ENCODE results near the gene PRR11.
"Not testable (repeated sequence)": the region's sequence is repeated elsewhere in the genome, so short reads cannot be mapped to it uniquely, and the experiment has no call there.

Gene PRR11

GRCh38 chr17:59155439-59156177, at the start of gene PRR11:
Gene PRR11 (plus strand): TSS chr17:59155746. CDS start chr17:59169753, 14,007 bp downstream.
- peak; percentile 98 to 99 for DNase-seq

- DNase-seq: peak; percentile 14 to 26
These were observed 49.6 kb upstream of the PRR11 start for GRCh38 chr17:59105852-59106462.

- peak; percentile 94 to 95 for DNase-seq
These were observed 48.9 kb upstream of the PRR11 start, which contains the start of gene TRIM37 for GRCh38 chr17:59106463-59107305. Gene TRIM37 (minus strand): TSS chr17:59106880. CDS start chr17:59106461, 419 bp downstream.

GRCh38 chr17:59107306-59107670, 48.3 kb upstream of the PRR11 start:
- DNase-seq: peak in 1 of 2 experiments; percentile 70

- DNase-seq: no peak
These were observed 47.0 kb upstream of the PRR11 start for GRCh38 chr17:59108400-59109102.

- no peak for DNase-seq
These were observed 44.6 kb upstream of the PRR11 start for GRCh38 chr17:59110973-59111372.

- no peak for DNase-seq
These were observed 44.0 kb upstream of the PRR11 start for GRCh38 chr17:59111539-59111938.

- DNase-seq: no peak
These were observed 40.1 kb upstream of the PRR11 start for GRCh38 chr17:59115474-59115873.

- DNase-seq: no peak
These were observed 33.6 kb upstream of the PRR11 start for GRCh38 chr17:59121901-59122480.

- no peak for DNase-seq
These were observed 30.9 kb upstream of the PRR11 start for GRCh38 chr17:59124665-59125064.

GRCh38 chr17:59126809-59127417, 28.6 kb upstream of the PRR11 start:
- no peak for DNase-seq

- no peak for DNase-seq
These were observed 25.7 kb upstream of the PRR11 start for GRCh38 chr17:59129814-59130213.

GRCh38 chr17:59131131-59131530, 24.4 kb upstream of the PRR11 start:
- DNase-seq: no peak

- DNase-seq: not testable (repeated sequence)
These were observed 17.2 kb upstream of the PRR11 start for GRCh38 chr17:59138339-59138738.

- no peak for DNase-seq
These were observed 15.6 kb upstream of the PRR11 start for GRCh38 chr17:59139939-59140338.

- no peak for DNase-seq
These were observed 13.7 kb upstream of the PRR11 start for GRCh38 chr17:59141860-59142259.

GRCh38 chr17:59145571-59146096, 9.9 kb upstream of the PRR11 start:
- DNase-seq: no peak

GRCh38 chr17:59149051-59149450, 6.5 kb upstream of the PRR11 start:
- no peak for DNase-seq

- DNase-seq: no peak
These were observed 5.6 kb upstream of the PRR11 start for GRCh38 chr17:59149841-59150511.

- no peak for DNase-seq
These were observed 4.5 kb upstream of the PRR11 start for GRCh38 chr17:59151006-59151405.

- no peak for DNase-seq
These were observed 4.0 kb upstream of the PRR11 start for GRCh38 chr17:59151591-59151990.
